Stimulated activated CD4-positive, alpha-beta T cell treated with anti-CD3 and anti-CD28 coated beads, TNF-alpha, amount 100 ng/mL, for 24 hours (primary cell): ENCODE results near the gene DHX15.

Source experiments
- DNase-seq, 3 experiments: peaks; one replicate each; pipeline ENCODE4 v3.0.0-alpha.2; 2020; ENCODE audit warnings: low read depth in 3 of 3

Gene DHX15

DNA sequence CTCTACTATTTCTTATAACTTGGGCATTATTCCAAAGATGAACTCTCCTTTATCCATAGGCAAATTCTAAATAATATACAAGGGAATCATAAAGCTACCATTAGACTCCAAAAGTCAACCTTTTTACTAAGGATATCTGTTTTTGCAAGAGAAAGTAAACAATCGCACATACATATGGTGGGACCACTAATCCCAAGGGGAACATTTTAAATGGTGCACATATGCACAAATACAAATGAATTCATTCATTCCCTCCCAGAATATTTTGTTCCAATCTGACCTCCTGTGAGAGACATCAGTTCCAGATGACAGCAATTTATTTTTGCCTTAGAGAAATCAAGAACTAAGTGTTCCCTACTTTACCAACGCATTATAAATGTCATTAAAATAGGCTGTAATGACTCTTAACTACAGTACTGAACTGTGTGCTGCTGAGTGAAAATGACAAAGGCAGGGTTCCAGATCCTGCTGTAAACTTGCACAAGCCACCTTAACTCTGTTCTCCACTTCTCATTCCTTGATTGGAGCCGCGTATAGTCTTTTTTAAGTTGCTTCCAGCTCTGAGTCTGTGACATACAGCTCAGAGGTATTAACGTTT lies 2.0 kb downstream of the DHX15 start:
- no peak for DNase-seq

DNA sequence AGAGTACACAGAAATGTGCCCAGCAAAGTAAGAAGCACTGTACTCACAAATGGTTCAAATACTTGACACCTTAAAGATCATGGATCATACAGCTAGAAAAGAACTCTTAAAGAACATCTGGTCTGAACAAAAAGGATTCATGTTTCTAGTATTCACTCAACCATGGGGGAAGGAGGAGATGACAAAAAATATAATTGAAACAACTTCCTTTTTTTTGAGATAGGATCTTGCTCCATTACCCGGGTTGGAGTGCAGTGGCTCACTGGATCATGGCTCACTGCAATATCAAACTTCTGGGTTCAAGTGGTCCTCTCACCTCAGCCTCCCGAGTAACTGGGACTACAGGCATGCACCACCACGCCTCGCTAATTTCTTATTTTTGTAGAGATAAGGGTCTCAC lies 6.0 kb downstream of the DHX15 start:
- DNase-seq, result no peak

DNA sequence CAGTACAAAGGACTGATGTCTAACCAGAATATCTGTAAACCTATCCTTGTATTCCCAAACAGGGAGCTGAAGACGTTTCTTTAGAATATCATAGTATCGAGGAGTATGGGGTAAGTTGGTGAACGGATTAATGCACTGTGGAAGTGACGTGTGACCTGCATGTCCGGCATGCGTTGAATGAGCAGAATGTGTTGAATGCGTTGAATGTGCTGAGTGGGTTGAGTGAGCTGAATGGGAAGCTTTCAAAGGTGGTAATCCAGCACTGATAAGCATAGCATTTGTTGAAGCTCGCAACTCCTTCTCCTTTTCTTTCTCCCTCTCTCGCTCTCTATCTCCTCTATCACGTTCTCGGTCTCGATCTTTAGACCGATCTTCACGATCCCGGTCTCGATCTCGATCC lies 8.1 kb downstream of the DHX15 start:
- DNase-seq, result no peak

DNA sequence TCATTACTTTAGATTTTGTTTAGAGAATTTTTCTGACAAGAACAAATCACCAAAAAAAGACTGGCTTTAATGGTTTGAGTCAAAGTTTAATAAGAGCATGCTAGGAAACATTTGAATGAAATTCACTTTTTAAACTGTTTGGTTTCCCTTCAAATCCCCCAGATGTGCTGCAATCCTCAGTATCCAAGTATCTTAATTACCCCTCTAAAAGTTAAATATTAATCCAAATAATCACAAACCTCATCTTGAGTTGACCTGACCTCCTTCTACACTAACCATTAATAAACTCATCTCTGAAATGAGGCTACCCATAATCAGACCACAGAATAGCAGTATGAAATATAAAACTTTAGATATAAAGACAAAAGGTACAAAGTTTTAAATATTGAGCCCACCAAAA lies 10.1 kb downstream of the DHX15 start:
- DNase-seq, result no peak

DNA sequence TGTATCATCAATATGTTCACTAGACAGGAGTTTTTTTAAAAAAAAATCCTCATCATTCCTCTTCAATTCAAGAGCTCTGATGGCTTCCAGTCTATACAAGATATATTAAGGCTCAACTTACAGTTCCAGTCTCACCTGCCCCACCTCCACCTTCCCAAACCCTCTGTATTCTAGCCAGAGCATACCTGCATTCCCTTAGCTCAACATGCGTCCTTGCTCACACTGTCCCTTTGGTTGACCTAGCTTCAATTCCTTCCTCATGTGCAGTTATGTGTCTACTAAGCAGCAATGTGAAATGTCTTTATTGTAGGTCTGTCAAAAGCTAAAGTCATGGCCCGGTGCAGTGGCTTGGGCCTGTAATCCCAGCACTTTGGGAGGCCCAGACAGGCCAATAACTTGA lies 10.8 kb downstream of the DHX15 start:
- DNase-seq, result no peak

DNA sequence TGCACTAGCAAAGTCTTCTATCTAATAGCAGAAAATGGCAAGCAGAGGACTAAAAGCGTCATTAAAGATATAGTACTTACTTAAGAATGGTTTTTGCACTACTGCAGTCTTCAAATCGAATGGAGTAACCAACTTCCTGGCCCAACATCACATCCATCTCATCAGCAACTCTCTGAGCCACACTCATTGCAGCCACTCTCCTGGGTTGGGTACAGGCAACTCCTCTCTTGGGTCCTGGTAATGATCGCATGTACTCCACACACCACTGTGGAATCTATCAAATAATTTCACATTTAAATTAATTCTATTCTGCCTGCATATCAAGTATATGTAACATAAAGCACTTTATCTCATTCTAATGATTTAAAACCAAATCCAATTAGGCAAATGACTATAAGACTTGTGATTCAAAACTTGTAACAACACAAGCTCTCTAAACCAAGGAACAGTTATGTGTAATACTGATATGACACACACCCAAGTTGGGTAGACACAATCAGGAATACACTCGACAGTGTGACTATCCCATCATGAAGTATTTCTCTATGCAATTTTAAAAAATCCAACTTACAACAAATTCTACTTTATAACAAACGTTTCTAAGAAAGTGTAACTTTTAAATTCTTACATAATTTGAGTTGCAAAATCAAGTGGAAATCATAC lies 13.6 kb downstream of the DHX15 start:
- DNase-seq, result no peak

DNA sequence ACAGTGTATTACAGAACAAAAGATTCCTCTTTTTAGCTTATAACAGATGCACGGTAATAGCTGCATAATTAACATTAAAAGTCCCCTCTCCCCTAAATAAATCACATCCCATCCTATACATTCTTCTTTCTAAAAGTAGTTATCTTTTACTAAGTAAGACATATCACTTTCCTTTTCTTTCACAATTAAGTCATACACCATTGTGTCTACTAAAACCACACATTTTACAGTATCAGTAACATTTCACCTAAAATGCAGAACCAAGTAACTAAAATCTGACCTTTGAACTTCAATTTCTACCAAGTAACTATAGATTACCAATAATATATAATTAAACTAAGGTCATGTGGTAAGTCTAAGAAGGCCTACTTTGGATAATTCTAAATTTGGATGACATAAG lies 14.2 kb downstream of the DHX15 start:
- DNase-seq, result no peak

DNA sequence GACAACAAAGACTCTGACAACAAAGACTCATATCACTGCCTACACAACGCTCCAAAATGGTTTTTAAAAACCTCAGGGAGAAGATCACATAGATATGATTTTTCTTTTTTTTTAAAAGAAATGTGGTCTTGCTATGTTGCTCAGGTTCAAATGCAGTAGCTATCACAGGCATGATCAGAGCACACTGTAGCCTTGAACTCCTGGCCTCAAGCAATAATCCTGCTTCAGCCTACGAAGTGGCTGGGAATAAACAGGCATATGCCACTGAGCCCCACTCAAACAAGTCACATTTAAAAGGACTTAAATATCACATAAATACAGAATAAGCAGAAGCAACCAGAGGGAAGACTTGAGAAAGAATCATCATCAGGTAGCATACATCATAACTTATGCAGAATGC lies 14.7 kb downstream of the DHX15 start:
- no peak for DNase-seq

DNA sequence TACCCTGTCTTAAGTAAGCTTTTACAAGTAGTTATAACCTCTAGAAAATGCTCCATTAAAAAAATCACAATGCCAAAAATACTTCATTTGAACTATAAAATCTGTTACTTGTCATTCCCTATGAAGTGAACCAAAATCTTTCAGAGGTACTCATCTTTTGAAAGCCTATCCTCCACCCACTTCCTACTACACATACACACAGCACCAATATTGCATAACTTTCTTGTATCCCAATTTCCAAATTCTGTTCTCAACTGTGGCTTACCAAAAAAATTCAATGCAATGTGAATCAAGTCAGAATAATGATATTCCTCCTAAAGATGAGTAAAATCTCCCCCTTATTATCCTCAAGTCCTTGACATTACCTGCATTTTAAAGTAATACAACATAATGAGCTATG lies 15.9 kb downstream of the DHX15 start:
- DNase-seq, result no peak

DNA sequence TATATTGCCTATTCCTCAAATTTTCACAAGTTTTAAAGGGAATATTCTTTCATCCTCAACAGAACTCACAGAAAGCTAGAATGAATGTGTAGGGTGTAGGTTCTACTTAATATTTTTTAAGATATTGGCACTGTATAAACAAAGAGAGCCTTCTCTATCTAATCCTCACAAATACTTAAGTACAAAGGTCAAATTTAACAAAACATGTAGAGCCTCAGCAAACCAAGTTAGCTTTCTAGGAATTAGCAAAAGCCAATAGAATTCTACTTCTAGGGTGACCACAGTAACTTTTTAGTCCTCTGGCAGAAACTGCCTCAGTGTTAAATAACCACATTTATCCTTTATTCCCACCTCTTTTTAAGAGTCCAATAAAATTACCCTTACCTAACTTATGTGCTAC lies 19.3 kb downstream of the DHX15 start:
- no peak for DNase-seq

DNA sequence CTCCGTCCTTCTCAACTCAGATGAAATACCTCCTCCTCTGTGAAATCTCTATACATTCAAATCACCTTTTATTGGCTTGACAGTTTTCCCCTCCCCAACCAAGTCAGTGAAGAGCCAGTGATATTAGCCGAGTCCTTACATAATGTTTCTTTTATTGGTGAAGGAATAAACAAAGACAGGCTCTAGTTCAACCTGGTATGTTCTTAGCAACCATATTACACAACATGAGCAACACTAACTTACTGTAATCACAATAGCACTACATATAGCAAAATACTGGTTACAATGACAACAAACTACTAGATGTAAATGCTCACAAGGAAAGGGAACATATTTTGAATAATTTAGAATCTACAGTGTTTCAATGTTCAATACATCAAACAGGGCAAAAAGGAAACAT lies 19.9 kb downstream of the DHX15 start:
- no peak for DNase-seq

DNA sequence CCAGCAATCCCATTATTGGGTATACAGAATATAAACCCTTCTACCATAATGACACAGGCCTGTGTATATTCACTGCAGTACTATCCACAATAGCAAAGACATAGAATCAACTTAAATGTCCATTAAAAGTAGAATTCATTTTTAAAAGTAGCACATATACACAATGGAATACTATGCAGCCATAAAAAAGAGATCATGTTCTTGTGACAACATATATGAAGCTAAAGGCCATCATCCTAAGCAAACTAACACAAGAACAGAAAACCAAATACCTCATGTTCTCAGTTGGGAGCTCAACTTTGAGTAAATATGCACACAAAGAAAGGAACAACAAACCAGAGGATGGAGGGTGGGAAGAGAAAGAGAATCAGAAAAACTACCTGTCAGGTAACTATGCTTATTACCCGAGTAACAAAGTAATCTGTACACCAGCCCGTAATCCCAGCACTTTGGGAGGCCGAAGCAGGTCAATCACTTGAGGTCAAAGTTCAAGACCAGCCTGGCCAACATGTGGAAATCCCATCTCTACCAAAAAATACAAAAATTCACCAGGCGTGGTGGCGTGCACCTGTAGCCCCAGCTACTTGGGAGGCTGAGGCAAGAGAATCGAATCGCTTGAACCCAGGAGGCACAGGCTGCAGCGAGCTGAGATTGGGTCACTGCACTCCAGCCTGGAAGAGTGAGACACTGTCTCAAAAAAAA lies 22.8 kb downstream of the DHX15 start:
- no peak for DNase-seq

DNA sequence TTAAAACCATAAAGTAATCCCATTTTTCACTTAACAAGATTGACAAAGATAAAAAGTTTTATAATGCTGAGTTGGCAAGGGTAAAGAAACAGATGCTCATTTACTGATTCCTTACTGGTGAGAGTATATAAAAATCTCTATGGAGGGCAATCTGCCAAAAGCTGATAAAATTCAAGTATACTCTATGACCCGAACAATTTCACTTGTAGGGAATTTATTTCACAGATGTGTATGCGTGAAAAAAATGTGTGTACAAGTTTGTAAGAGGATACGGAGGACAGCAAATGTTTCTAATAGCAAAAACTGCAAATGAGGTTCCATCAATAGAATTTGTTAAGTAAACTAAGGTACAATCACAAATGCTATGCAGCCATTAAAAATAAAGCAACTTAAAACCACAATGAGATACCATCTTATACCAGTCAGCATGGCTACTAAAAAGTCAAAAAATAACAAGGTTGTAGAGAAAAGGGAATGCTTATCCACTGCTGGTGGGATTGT lies 23.4 kb downstream of the DHX15 start:
- no peak for DNase-seq

DNA sequence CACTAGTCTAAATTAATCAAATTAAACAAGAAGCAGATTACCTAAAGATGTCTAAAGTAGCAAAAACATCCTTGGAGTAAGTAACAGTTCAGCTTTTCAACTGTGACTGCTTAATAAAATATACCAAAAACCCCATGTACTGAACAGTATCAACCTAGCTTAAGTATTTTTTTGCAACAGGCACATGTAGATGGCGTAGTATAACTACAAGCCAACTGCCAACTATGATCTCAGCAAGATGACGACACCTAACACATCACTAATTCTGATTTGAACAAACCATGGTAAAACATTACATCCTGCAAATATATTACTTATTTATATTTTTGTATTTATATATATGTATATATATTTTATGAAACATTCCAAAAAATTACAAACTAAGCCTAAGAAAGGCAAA lies 24.5 kb downstream of the DHX15 start:
- no peak for DNase-seq

DNA sequence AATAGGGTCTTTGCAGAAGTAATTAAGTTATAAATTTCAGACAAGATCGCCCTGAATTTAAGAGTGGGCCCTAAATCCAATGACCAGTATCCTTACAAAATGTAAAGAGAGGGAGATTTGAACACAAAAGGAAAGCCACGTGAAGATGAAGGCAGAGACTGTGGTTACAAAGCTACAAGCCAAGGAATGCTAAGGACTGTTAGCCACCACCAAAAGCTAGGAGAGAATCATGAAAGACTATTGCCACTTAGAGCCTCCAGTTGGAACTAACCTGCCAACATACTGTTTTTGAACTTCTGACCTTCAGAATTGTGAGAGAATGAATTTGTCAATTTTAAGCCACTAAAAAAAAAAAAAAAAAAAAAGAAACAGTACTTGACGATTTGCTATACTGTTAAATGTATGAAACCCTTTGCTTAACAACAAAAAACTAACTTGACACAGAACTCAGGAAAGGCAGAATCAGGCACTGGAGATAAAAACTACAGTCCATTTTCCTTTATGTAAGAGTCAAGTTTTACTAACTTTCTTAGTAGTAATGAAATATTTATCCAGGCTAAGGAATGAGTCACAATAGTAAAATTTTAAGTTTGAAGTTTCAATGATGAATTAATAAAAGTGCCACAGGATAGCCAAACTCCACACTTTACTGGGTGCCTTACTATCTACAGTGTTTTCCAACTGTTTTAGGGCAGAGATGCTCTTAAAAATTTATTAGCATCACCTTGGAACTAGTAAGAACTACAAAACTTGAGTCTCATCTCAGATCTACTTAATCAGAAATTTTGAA lies 25.1 kb downstream of the DHX15 start:
- DNase-seq, result no peak

DNA sequence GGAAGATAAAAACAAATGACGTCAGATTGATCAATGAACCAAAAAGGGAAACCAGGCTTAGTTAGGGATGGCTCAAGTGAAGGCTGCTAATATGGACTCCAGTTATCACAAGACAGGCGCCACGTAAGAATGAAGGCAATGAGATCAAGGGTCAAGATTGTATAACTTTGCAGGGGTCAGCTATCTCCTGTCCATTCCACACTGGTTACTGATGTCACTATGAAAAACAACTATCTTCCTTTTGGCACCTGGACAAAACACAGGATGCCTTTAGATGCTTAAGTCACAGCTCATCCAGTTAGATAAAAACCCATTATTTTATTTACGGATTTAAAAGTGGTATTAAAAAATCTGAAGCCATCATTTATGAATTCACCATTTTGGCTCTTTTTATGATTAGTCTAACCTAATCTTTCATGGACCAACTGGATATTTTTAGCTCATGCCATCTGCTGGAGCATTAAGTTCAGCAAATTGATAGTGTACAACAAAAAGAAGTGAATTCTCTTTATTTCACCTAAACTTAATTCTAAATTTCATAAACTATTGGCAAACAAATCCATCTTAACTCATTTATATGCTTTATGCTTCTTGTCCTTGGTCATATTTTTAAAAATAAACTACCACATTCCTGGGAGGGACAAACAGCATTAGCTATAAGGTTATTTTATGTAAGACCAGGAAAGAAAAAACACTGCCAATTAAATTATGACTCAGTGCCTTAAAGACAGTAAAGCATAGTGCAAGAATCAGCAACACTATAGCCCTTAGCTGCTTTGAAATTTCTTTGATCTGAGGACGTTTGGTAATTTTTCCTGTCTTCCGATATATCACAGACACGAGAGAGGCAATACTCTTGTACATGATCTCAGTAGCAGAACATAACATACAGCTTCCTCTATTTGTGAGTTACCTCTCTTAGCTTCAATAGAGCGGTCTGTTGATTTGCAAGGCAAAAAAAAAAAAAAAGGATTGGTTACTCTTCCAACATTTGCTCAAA lies 27.0 kb downstream of the DHX15 start:
- DNase-seq, result no peak

DNA sequence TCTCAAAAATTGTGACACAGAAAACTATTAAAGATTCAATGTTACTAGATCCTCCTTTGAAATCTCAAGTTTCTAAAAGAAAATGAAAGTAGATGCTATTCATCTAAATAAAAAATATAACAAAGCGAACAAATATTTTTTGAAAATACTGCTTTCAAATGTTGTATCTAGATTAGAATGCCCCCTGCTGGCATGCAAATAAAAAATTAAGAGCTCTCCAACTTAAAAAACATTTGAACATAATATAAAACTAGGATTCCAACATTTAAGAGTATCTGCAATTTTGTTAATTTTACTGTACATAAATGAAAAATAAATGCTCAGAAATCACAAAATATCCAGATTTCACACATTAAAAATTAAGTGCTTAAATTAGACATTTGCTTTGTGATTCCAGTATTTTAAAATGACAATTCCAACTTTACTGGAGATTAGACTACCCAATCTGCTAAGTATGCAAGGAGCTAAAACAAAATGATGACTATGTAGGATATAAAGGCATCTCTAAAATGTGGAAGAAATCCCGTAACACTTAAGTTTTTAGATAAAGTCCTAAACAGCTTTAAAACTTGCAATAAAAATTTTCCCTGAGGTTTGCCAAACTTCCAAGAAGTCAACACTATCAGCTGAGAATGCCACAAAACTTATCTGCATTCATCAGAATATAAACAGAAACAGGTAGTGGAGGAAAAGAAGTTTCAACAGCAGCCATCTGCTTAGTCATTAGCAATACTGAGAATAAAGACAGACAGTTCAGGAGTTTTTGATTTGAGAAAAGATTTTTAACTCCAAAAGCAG lies 32.7 kb downstream of the DHX15 start:
- DNase-seq, result no peak

DNA sequence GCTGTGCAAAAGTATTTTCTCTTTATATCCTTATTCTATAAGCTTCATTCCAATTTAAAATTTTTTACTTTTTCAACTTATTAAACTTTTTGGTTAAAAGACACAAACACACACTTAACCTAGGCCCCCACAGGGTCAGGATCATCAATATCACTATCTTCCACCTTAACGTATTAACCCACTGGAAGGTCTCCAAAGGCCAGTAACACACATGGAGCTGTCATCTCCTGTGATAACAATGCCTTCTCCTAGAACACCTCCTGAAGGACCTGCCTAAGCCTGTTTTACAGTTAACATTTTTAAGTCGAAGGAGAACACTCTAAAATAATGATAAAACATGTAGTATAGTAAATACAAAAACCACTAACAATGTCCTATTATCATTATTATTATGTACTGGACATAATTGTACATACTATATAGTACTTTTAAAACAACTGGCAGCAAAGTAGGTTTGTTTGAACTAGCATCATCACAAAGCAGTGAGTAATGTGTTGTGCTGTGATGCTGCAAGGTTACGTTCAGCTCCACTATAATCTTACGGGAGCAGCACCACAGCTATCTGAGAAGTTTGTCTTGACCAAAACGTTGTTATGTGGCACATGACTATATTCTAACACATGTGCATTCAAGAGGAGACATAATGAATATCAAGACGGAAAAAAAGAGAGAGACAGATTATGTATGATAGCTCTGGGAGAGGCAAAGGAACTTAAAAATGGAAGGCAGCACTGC lies 33.7 kb downstream of the DHX15 start:
- no peak for DNase-seq

DNA sequence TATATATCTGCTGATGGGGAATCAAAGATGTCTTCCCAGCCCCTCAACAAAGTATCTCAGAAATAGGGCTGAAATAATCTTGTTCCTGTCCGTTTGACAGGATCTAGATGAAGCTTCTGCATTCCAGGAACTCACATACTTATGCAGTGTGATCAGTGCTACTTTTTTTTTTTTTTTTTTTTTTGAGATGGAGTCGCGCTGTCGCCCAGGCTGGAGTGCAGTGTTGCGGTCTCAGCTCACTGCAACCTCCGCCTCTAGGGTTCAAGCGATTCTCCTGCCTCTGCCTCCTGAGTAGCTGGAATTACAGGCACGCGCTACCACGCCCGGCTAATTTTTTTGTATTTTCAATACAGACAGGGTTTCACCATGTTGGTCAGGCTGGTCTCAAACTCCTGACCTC lies 36.4 kb downstream of the DHX15 start:
- DNase-seq, result no peak
